Inferior parietal cortex (tissue), 1 donor: ENCODE results near the gene TMEM38A.
A peak's percentile ranks its signal among the peaks of the same experiment; 100 is the strongest.
"Not testable (repeated sequence)": the region's sequence is repeated elsewhere in the genome, so short reads cannot be mapped to it uniquely, and the experiment has no call there.

Experiments used
- DNase-seq: peaks from one replicate; pipeline ENCODE4 v3.0.0-alpha.2; 2016; ENCODE audit errors: extremely low spot score

Gene TMEM38A

DNA sequence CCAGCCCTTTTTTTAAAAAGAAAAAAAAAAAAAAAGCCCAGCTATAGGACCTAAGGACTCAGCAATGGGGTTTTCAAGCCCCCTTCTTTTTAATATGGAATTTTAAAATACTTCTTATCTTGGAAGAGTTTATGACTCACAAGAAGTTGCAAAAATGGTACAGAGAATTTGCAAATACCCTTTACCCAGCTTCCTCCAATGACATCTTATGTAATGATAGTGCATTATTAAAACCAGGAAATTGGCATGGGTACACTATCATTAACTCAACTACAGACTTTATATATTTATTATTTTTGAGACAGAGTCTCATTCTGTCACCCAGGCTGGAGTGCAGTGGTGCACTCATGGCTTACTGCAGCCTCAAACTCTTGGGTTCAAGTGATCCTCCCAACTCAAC, 16.1 kb downstream of the TMEM38A start:
- no peak for DNase-seq

DNA sequence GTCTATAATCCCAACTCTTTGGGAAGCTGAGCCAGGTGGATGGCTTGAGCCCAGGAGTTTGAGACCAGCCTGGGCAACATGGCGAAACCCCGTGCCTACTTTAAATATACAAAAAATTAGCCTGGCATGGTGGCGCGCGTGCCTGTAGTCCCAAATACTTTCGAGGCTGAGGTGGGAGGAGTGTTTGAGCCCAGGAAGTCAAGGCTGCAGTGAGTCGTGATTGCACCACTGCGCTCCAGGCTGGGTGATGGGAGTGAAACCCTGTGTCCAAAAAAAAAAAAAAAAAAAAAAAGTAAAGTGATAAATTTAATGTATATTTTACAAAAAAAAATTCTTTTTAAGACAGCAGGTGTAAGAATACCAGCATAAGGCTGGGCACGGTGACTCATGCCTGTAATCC, 17.6 kb downstream of the TMEM38A start:
- DNase-seq: no peak

DNA sequence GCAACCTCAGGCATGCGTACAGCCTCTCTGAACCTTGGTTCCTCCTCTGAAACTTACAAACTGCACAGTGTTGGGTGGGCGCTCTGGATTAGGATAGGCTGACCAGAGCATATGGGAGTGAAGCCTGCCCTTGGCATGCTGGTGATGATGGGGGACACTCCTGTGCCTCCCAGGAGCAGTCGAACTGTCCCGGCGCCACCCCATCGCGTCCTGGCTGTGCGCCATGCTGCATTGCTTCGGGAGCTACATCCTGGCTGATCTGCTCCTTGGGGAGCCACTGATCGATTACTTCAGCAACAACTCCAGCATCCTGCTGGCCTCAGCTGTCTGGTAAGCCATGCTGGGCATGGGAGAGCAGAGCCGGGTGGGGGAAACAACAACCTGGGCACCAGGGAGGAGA, 18.9 kb downstream of the TMEM38A start:
- no peak for DNase-seq

DNA sequence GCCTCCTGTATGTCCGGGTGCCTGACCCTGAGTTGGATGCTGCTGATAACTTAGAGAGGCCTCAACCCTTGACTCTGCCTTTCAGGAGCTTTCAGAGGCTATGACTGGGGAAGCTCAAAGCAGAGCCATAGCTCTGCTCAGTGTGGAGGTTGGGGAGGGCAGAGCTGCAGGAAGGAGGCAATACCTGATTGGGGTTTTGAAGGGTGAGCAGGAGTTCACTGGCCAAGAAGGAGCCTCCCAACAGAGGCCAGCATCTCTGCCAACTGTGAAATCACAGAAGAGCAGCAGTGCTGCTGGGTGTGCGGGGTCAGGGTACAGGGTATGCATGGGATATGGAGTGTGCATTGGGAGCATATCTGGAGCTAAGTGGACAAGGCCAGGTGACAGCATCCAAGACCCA, 21.6 kb downstream of the TMEM38A start:
- no peak for DNase-seq

DNA sequence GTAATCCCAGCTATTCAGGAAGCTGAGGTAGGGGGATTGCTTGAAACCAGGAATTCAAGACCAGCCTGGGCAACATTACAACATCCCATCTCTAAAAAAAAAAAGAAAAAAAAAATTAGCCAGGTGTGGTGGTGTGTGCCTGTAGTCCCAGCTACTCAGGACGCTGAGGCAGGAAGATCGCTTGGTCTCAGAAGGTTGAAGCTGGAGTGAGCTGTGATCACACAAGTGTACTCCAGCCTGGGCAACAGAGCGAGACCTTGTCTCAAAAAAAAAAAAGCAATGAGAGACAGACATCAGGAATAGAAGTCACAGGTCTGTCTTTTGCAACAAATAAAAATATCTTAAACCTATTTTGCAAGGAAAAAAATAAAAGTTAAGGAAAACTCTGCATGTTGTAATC, 23.3 kb downstream of the TMEM38A start:
- no peak for DNase-seq

DNA sequence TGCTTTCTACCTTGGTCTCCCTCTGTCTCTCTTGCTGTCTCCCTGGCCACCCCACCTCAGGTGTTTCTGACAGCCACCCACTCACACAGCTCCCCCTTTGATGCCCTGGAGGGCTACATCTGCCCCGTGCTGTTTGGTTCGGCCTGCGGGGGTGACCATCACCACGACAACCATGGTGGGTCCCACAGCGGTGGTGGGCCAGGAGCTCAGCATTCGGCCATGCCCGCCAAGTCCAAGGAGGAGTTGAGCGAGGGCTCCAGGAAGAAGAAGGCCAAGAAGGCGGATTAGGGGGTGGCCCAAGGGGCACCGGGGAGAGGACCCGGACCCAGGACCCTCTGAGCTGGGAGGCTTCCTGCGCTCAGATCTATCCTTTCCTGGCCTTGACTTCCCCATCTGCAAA, 27.1 kb downstream of the TMEM38A start:
- no peak for DNase-seq

DNA sequence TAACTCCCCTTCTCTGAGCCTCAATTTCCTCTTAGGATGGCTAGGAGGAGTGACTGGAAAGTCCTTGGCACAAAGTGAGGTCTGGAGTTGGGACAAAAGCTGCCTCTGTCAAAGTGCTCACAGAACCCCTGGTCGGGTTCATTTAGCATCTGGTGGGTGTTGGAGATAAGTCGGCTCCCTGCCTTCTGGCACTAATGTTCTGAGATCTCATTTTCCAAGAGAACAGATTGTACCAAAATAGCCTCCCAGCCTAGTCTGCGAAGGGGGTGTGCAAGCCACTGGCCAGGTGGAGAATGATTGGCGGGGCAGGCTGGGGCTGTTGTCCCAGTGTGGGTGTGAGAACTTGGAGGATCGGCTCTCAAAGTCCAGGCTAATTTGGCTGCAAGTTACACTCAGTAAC, 38.0 kb downstream of the TMEM38A start:
- no peak for DNase-seq

DNA sequence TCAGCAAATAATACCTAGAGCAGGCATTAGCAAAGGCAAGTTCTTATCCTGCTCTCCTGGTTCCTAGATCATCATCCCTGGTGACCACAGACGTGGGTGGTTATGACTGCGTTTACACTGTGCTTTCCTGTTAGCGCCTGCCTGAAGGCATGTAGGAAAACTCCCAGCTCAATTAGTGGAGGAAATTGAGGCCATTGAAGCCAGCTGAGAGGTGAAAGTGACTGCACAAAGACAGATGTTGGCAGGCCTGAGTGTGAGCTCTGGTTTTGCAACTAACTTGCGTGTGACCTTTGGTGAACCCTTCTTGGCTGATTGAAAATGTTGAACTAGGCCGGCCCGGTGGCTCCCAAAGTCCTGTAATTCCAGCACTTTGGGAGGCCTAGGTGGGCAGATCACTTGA, 41.2 kb downstream of the TMEM38A start:
- DNase-seq: no peak

DNA sequence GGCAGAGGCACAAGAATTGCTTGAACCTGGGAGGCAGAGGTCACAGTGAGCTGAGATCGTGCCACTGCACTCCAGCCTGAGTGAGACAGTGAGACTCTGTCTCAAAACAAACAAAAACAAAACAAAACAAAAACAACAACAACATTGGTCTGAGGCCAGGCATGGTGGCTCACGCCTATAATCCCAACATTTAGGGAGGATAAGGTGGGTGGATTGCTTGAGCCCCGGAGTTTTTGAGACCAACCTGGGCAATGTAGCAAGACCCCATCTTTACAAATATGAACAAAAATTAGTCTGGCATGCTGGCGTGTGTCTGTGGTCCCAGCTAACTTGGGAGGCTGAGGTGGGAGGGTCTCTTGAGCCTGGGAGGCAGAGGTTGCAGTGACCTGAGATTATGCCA, 42.7 kb downstream of the TMEM38A start:
- no peak for DNase-seq

DNA sequence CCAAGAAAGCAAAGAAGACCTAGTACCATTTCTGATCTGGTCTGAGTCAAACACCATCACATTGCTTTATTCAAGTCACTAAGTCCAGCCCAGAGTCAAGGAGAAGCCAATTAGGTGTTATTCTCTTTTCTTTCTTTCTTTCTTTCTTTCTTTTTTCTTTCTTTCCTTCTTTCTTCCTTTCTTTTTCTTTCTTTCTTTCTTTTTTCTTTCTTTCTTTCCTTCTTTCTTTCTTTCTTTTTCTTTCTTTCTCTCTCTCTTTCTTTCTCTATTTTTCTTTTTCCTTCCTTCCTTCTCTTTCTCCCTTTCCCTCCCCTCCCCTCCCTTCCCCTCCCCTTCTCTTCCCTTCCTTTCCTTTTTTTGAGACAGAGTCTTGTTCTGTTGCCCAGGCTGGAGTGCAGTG, 49.9 kb downstream of the TMEM38A start:
- DNase-seq: not testable (repeated sequence)

DNA sequence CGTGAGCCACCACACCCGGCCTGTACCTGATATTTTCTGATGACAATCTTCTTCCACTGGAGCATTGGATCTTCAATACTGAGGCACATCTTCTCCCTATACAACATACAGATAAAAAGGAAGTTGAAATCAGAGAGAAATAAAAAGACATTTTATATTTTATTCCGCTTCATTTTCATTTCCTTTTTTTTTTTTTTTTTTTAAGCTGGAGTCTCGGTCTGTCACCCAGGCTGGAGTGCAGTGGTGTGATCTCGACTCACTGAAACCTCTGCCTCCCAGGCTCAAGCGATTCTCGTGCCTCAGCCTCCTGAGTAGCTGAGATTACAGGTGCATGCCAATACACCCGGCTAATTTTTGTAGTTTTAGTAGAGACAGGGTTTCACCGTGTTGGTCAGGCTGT, 51.4 kb downstream of the TMEM38A start:
- not testable (repeated sequence) for DNase-seq

DNA sequence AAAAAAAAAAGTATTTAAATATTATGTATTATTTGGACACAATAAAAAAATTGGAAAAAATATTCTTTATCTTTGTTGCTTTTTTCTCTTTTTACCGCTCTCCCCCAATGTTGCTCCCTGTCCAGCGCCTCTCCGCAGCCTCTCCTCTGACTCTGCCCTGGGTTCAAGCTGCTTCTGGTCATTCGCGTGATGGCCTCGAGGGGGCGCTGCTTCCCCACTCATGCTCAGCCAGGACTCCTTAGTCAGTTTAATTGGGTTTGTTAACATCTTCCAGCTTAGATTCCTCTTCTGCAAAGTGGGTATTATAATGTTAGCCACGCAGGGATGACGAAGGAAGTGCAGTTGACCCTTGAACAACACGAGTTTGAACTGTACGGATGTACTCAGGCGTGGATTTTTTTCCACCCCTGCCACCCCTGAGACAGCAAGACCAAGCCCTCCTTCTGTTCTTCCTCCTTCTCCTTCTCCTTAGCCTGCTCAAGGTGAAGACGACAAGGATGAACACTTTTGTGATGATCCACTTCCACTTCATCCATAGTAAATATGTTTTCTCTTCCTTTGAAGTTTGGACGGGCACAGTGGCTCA, 53.9 kb downstream of the TMEM38A start:
- peak; percentile 66 for DNase-seq

DNA sequence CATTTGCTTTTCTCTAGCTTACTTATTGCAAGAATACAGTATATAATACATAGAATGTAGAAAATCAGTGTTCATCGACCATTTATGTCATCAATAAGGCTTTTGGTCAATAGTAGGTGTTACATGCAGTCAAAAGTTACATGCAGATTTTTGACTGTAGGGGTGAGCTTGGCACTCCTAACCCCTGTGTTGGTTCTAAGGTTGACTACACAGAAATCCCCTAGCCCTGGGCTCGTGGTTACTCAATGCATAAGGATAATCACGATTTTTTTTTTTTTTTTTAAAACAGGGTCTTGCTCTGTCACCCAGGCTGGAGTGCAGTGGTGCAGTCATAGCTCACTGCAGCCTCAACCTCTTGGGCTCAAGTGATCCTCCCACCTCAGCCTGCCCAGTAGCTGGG, 54.7 kb downstream of the TMEM38A start:
- DNase-seq: no peak

DNA sequence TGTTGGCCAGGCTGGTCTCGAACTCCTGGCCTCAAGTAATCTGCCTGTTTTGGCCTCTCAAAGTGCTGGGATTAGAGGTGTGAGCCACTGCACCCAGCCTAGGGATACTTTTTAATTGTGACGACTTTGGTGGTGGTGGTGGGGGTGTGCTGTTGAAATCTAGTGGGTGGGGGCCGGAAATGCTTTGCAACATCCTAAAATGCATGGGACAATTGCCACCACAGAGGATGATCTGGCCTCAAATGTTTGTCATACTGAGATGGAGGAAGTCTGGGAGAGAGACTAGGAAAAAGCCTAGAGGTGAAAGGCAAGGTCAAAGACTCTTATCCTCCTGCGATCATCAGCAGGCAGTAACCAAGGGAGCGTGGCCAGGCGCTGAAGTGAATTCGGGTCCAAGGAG, 60.1 kb downstream of the TMEM38A start:
- no peak for DNase-seq

DNA sequence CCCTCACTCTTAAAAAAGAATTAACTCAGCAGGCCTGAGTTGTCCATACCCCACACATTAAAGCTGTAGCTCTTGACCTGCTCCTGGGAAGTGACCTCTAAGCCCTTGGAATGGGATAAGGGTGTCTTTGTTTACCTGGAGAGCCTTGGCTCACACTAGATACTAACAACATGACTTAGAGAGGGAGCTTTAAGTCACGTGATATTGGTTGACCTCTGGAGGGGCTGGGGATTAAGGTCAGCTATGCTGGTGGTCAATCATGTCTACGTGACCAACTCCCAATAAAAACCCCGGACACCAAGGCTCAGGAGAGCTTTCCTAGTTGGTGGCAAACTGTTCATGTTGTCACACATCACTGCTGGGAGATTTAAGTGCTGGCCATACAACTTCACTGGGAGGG, 61.7 kb downstream of the TMEM38A start:
- no peak for DNase-seq

DNA sequence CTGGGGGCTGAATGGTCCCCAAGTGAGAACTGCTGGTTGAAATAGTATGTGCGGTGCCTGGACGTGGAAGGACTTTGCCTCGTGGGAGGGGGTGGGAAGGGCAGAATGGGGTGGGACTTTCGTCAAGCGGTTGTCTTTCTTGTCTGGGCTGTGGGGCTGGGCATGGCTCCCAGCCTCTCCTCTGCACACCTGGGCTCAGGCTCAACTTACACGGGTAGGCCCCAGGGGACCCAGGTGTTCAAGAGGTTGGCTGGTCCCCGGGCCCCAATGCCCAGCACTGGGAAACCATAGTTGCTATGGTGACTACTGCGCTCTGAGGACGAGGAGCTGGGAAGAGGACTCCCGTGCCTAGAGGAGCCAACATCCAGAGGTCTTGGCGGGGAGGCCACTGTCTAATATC, 66.0 kb downstream of the TMEM38A start:
- DNase-seq: no peak

DNA sequence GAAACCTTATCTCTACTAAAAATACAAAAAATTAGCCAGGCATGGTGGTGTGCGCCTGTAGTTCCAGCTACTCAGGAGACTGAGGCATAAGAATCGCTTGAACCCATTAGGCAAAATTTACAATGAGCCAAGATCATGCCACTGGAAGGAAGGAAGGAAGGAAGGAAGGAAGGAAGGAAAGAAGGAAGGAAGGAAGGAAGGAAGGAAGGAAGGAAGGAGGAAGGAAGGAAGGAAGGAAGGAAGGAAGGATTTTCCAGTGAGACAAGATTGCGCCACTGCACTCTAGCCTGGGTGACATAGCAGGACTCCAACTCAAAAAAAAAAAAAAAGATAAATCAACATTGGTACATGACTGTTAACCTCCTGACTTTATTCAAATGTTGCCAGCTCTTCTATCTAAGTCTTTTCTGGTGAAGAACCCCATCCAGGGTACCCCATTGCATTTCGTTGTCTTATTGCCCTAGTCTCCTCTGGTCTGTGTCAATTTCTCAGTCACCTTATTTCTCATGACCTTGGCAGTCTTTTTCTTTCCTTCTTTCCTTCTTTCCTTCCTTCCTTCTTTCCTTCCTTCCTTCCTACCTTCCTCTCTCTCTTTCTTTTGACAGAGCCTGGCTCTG, 74.8 kb downstream of the TMEM38A start:
- DNase-seq: not testable (repeated sequence)

DNA sequence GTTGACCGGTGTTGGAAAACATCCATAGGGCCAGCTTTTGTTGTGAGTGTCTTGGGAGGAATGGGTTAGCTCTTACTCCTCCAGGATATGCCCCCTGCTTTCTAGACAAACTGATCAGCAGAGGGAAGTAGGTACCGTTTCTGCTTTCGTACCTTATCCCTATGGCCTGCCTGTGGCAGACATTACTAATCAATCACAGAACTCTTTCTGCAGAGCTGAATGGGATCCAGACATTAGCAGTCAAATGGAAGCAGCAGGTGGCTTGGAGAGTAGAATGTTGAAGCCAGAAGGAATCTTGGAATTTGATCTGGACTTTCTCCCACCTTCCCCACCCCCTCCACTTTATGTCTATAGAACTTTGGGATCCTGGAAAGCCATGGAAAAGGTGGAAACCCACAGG, 75.8 kb downstream of the TMEM38A start:
- no peak for DNase-seq

DNA sequence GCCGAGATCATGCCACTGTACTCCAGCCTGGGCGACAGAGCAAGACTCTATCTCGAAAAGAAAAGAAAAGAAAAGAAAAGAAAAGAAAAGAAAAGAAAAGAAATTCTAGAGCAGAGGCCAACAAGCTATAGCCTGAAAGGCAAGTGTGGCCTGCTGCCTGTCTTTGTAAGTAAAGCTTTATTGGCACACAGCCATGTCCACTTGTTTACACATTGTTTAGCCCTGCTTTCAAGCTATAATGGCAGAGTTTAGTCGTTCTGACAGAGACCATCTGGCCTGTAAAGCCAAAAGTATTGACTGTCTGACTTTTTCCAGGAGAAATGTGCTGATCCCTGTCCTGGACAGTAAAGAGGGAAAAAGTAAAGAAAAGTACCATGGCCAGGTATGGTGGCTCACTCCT, 77.0 kb downstream of the TMEM38A start:
- DNase-seq: no peak

DNA sequence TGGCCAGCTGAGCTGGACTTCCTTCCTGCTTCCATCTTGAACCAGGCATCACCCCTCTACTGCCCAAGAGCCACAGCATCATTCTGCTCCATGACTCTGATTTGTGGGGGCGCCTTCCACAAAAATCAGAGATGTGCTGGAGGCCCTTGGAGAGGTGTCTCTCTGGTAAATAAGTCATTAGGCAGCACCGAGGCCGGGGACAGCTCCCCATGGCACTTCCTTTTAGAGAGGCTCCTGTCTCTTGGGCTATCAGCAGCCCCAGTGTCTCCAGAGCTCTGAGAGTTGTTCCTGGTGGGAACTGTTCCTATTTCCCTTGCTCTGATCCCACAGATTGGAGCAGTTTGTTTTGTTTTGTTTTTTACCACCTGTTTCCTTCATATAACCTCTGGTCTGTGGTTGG, 78.6 kb downstream of the TMEM38A start:
- DNase-seq: no peak
